NOMO-1 treated with dmso at 0.1 percent for 144 hours (cell line): Measurements from ENCODE around the gene WNT7B.

ENCODE experiments used
- DNase-seq: peaks from one replicate; lab custom pipeline; 2025; ENCODE audit not compliant: unreplicated experiment; lab: John Stamatoyannopoulos, UW

The WNT7B gene

GRCh38 chr22:45997077-45997776 lies 20.3 kb upstream of the WNT7B start:
- peak; percentile 73 for DNase-seq

DNA sequence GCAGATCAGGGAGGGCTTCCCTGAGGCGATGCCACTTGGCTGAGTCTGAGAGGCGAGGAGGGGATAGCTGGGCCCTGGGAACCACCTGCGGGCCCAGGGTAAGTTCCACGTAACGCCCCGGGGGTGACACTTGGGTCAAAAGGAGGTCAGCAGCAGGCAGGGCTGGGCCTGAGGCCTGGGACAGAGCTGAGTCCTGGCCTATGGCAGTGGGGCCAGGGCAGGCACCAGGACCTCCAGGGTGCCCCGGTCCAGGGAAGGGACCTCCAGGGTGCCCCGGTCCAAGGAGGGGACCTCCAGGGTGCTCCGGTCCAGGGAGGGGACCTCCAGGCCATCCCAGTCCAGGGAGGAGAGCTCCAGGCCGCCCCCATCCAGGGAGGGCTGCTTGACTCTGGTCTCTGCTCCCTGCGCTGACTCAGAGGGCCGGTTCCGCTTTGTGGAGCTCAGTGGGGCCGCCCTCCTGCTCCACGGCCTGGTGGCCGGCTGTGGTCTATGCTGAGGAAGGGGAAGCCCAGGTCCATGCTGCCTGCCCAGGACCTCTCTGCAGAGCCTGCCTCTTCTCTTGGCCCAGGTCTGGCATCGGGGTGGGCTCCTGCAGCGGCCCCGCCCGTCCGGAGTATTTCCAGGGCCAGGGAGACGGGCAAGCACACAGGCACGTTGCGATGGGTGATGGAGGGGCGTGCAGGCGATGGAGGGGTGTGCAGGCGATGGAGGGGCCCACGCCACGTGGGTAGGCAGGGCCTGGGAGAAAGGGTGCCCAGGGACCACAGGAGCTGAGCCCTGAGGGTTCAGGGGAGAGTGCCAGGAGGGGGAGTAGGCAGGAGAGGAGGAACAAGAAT lies 19.5 kb upstream of the WNT7B start:
- peak; percentile 83 for DNase-seq

DNA sequence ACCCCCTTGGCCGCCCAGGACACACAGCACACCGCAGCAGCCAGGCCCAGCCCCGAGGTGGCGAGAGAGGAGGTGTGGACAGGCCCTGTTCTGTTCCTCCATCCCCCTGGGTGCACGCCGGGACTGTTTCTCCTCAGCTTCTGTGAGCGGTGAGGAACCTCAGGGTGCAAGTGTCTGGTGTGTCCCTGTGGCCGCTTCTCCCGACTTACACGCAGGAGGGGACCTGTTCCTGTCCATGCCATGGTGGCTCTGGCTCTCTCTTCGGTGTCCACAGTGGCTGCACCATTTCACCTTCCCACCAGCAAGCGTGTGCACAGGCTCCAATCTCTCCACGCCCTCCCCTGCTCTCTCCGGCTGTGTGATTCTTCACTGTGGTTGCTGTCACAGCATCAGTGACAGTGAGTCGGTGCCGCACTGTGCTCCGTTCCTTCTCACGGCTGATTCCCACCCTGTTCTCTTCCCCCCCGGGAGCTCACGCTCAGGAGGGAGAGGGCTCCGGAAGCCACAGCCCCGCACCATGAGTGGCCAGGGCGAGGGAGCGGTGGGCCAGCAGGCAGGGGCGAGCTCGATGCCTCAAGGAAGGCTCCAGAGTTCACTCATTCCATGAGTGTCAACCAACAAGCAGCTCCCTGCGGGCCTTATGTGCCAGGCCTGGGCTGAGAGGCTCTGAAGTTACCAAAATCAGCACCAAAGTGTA lies 18.6 kb upstream of the WNT7B start:
- DNase-seq: no peak

- DNase-seq: peak; percentile 27
These were observed 17.8 kb upstream of the WNT7B start for GRCh38 chr22:45994491-45995404.

GRCh38 chr22:45993841-45994240 lies 16.9 kb upstream of the WNT7B start:
- DNase-seq: no peak

- no peak for DNase-seq
These were observed 16.3 kb upstream of the WNT7B start for GRCh38 chr22:45993143-45993692.

DNA sequence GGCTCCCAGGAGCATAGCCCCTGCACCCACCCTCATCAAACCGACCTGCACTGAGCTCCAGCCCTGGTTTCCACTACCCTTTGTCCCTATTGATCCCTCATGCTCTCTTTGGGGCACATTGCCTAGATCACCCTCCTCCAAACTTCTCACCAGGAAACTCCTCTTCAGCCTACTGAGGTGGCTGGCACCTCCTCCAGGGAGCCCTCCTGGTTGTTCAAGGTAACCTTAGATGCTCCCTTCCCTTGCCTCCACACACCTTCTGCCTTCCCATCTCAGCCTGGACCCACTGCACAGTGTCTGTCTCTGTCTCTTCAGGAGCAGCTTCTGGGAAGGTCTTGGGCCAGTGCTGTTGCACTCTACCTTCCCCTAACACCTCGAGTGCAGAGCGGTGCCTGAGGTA lies 15.8 kb upstream of the WNT7B start:
- DNase-seq: no peak

DNA sequence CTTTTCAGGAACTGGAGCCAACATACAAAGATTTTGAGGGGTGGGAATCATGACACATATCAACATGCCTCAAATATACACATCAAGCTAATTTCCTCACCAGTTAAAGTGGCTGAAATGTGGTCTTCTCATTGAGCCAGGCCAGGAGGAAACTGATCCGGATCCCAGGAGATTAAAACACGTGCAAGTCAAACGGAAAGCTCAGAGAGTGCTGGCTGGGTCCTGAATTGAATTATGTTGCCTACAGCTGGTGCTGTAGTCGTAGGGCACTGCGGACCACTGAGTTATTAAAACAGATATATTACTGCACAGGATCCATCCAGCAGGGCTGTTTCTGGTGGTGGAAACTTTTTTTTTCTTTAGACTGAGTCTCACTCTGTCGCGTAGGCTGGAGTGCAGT lies 14.1 kb upstream of the WNT7B start:
- DNase-seq: no peak

DNA sequence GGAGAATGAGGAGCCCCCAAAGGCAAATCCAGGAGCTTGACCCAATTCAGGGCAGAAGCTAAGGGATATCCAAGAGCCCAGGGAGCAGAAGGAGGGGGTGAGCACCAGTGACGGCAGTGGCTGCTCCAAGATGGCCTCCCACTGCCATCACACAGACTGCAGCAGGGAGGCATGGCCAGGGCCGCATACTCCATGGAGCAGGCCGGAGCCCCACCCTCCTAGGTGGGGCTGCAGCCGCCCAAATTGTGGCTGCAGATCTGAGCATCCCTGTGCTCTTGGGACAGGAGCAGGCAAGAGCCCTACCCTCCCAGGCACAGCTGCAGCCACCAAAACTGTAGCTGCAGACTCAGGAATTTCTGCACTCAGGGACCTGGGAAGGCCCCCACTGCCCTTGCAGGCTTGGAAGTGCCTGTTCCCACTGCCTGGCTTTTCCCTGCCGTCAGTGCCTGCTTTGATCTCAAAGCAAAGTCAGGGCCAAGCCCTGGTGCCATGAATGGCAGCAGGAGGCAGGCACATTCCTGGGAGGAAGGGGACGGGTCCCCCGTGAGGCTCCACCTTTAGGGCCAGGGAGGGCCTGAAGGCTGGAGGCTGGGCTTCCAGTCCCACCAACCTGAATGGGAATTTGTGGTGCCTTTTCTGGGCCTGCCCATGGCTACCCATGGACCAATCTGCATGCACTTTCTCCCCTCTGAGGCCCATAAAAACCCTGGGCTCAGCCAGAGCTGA lies 10.3 kb upstream of the WNT7B start:
- DNase-seq: no peak

- no peak for DNase-seq
These were observed 7.5 kb upstream of the WNT7B start for GRCh38 chr22:45984316-45984916.

DNA sequence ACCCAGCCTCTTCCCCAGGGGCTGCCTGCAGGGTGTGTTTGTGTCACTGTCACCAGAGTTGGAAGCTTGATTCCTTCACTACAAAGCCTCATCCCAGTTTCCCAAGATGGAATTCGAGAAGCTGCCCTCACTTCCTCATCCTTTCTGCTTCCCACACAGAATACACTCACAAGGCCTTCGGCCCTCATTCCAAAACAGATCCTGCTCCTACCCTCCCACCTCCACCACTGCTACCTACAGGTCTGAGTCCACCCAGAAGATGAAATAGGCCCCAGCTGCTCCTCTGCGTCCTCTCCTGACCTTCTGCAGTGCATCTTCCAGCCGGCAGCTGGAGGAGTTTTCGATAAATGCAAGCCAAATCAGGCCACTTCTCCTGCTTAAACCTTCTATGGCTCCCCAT lies 6.8 kb upstream of the WNT7B start:
- no peak for DNase-seq

- no peak for DNase-seq
These were observed 3.8 kb upstream of the WNT7B start for GRCh38 chr22:45980761-45981160.

- no peak for DNase-seq
These were observed 3.3 kb upstream of the WNT7B start for GRCh38 chr22:45980268-45980570.

GRCh38 chr22:45978275-45978713 lies 1.3 kb upstream of the WNT7B start:
- DNase-seq: no peak

GRCh38 chr22:45977551-45978274 lies 751 bp upstream of the WNT7B start:
- no peak for DNase-seq

DNA sequence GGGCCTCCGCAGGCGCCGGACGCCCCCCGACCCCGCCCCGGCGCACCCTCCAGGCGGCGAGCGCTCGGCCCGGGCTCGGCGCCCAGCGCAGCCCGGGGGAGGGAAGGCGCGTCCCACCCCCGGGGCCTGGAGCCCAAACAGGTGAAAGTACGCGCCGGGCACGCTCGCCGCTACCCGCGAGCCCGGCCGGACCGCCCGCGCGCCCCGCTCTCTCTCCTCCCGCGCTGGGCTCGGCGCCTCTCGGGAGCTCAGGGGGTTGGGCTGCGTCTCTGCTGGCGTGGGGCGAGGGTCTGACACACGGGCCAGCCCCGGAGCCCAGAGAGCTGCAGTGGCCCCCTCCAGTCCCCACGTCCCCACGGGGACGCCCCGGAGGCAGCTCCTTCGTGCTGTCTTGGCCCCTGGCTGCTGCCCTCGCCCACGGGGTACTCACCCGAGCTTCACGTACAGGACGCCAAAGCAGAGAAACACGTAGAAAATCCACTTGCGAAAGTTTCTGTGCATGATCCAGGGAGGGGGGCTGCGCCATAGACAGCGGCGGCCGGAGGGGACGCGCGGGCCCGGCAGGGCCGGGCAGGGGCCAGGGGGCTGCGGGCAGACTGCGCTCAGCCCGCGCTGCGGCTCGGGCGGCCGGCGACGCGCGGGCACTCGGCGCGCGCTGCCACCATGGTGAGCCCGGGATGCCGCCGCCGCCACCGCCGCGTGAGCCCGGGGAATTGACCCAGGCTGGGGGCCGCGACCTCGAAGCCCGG lies 534 bp downstream of the WNT7B start:
- DNase-seq: no peak

DNA sequence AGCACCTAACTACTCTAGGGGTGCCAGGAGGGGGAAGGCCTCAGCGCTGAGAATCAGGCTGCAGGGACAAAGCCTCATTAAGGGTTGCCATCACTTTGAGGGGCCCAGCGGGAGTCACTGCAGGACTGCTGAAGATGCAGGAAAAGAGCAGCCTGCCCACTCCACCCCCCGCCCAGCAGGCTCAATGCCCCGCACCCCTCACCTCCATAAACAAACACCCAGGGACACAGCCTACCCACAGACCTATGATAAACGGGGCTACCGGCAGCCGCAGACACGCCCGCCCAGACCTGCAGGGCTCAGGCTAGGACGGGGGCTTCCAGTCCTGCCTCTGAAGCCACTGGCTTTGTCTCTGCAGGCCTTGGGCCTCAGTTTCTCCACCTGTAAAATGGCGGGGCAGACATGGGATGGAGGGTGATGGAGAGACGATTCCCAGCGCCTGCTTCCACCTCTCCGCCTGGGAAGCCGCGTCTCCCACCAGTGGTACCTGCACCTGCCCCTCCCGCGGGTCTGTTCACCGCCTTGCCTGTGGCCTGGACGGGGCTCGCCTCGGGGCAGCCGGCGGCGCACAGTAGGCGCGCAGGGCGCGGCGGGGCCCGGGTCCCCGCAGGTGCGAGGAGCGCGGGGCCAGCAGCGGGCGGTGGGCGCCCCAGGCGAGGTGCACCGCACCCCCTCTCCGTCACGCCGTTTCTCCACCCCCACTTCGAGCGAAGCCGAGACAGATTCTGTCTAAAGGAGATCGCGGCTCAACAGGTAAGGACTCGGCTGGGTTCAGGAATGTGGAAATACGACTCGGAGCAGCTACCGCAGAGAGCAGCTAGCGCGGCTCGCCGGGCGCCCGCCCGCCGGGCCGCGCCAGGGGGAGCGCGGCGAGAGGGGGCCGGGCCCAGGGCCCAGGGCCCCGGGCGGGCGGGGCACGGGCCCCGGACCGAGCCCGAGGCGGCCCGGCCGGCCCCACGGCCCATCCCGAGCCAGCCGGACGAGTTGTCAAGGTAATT lies 1.5 kb downstream of the WNT7B start:
- DNase-seq: no peak
